NOMO-1 (cell line): ENCODE data around the gene EPHA2.
"Not testable (repeated sequence)": the region's sequence is repeated elsewhere in the genome, so short reads cannot be mapped to it uniquely, and the experiment has no call there.

Experiments used
- DNase-seq, 2 experiments: peaks; one replicate each; lab custom pipeline; 2025; ENCODE audit not compliant: unreplicated experiment in 2 of 2; lab: John Stamatoyannopoulos, UW

EPHA2 gene

DNA sequence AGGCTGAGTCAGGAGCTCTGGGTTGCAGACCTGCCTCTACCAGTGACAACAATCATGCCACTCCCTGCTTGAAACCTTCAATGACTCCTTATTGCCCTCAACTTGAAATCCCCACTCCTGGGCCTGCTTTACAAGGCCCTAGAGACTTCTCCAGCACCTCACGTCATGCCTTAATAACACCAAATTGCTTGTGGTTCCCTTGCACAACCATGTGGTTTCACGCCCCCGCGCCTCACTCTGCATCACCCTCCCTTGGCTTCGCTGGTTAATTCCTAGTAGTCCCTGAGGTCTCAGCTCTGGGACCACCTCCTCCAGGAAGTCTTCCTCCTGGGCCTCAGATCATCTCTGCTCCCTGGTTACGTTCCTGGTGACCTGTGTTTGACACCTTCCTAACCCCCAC lies 33.0 kb downstream of the EPHA2 start:
- DNase-seq = peak; percentile 70 to 71

DNA sequence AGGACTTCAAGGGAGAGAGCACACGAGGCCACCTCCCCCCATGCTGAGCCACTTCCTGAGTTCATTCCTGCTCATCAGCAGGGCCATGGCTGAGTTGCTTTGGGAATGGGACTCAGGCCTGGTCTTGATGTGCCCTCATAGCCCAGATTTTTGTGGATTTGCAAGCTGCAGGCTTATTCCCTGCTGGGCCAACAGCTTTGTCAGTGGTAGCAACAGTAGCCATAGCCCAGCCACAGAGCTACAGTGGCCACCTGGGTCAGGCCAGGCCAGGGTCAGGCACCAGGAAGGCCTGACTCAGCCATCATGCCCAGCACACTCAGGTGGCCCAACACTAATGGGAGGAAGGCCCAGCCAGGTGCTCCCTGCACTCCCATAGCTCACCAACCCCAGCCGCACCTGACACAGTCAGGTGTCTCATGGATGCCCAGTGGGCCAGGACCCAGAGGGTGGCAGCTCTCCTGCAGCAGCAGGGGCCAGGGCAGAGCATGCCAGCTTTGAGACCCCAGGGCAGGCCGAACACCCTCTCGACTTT lies 33.5 kb downstream of the EPHA2 start:
- DNase-seq = no peak

DNA sequence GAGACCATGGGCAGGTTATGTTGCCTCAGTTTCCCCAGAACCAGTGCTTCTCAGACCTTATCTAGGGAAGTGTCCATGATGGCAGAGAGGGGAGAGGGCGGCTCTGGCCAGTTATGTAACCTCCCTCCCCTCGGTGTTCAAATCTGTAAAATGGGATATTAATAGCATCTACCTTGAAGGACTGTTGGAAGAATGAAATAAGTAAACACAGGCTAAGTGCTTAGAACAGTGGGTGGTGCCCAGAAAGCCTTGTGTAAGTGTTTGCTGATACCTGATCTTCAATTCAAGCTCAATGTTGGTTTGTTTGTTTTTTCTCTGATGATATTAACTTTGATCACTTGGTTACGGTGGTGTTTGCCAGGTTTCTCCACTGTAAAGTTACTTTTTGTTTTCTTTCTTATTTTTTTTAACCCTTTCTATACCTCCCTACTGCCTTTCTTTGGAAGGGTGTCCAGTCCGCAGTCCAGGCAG lies 34.9 kb downstream of the EPHA2 start:
- no peak for DNase-seq

DNA sequence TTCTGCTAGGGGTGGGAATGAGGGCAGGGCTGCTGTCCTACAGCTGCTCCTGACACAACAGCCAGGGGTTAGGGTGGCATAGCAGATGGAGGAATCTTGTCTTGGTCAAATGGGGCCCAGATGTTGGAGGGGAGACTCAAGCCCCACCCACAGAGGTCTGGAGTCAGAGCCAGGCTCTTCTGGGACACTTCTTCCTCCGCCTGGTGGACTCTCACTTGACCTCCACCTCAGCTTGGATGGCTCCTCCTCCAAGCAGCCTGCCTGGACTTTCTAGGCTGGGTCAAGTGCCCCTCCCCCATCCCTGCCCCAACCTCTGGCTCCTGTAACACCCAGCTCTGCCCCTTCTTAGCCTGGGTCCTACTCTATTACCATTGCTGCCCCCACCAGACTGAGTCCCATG lies 35.5 kb downstream of the EPHA2 start:
- no peak for DNase-seq

DNA sequence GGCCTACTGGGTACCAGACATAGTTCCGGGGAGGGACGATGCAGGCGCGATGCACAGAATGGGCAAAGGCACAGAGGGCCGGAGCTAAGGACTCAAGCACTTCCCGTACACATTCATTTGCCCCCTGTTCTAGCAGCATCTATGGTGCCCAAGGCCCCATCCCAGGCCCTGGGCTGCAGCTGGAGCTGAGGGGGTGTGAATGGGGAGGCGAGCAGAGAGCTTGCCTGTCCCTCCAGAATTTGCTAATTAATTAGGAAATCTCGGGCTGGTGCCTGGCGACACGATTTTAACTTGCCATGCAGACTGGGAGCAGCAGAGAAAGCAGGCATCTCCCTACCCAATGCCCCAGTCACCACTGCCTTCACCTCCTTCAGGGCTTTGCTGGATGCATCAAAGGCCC lies 35.9 kb downstream of the EPHA2 start:
- no peak for DNase-seq

DNA sequence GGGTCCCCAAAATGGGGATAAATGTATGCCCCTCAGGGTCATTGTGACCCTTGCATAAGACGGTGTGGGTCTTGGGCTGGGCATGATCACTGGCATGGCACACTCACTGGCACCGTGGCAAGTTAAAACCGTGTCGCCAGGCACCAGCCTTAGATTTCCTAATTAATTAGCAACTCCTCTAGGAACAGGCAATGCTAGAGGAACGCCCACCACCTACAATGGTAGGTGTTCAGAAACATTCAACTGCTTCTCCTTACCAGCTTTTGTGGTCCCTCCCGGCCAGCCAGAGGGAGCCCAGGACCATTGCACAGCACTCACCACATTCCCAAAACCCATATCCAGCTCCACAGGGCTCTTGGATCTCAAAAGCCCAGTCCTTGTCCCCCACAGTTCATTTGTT lies 36.4 kb downstream of the EPHA2 start:
- no peak for DNase-seq

DNA sequence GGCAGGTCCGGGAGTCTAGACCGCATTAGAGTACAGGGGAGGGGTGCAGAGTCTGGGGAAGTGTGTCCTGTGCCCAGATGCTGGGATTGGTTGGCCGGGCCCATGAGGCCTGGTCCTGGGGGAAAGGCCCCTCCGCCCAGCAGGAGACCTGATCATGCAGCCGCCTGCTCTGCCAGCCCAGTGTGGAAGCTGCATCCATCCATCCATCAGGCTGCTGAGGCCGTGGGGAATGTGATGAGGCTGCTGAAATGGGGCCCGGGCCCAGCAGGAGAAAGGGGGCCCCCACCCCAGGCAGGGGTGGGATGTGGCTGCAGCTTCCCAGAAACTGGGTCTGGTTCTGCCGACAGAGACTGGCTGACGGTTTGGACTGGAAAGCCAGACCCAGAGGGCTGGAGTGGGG lies 37.2 kb downstream of the EPHA2 start:
- no peak for DNase-seq

DNA sequence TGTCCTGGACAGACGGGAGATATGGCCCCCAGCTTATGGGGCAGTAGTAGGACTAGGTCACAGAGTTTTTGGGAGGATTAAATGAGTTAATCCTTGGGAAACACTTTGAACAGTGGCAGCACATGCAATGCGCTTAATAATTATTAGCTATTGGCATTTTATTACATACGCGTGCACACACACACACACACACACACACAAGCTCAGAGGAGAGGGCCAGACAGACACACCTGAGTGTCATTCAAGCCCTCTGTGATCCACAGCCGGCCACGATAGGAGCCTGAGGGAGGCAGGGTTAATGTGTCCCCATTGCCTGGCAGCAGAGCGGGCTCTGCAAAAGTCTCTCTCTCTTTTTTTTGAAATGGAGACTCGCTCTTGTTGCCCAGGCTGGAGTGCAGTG lies 37.9 kb downstream of the EPHA2 start:
- DNase-seq = no peak

DNA sequence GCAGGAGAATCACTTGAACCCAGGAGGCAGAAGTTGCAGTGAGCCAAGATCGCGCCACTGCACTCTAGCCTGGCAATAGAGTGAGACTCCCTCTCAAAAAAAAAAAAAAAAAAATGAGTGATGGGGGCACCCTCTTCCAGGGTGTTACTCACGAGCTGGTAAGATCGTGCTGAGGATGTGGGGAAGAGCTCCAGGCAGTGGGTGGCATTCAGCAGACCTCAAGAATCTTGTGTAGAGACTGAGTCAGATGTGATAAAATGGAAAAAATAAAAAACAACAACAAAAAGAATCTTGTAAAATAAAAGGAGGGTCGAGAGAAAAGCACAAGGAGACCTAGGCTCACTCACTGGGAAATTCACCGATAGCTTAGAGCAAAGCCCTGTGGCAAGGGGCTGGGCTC lies 38.5 kb downstream of the EPHA2 start:
- DNase-seq = no peak

DNA sequence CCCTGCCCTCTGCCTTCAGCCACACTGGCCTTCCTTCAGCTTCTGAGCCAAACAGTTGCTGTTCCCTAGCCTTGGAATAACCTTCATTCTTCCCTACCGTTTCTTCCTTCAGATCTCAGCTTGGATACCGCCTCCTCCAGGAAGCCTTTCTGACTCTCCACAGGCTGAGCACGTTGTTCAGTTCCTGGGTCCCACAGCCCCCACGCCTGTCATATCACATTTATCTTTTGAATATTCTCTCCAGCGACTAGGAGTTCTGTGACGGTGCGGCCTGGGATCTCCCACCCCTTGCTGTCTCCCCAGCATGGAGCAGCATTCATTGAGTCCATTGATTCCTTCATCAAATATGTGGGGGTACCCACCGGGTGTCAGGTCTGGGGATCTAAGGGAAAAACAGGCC lies 39.2 kb downstream of the EPHA2 start:
- no peak for DNase-seq

DNA sequence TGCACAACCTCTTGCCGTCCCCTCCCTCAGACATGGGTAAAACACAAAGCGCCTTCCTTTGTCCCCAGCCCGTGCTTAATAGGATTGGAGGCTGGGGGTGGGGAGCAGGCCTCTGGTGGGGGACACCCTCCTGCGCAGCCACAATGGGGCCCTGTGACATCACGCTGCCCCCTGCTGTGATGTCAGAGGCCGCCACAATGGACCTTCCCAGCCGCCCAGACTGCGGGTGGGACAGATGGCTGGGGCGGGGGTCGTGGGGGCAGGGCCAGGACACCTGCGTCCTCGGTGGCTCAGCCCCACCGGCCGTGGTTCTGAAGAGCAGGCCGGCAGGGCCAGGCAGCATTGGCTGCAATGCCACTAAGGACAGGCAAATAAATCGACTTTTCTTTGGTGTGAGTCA lies 39.9 kb downstream of the EPHA2 start:
- no peak for DNase-seq

DNA sequence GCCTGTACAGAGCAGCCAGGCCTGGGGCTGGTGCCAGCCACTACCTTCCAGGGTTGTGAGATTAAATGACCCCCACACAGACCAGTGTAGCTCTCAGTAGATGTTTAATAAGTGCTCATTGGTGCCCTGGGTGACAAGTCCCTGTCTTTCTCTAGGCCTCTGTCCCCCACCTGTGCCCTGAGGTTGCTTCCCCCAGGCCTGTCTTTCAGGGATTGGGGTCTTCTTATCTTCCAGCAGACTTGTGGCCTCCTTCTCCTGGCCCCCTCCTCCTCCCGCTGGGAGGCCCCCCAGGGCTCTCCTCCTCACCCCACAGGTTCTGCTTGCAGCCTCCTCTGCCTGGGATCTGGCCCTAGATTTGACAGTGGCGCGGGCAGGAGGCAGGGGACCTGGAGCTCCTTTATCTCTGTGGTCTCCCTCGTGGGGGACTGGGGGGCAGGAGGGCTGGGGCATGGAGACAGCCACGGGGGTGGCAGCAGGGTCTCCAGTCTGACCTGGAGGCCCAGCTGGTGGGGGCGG lies 40.3 kb downstream of the EPHA2 start:
- no peak for DNase-seq

DNA sequence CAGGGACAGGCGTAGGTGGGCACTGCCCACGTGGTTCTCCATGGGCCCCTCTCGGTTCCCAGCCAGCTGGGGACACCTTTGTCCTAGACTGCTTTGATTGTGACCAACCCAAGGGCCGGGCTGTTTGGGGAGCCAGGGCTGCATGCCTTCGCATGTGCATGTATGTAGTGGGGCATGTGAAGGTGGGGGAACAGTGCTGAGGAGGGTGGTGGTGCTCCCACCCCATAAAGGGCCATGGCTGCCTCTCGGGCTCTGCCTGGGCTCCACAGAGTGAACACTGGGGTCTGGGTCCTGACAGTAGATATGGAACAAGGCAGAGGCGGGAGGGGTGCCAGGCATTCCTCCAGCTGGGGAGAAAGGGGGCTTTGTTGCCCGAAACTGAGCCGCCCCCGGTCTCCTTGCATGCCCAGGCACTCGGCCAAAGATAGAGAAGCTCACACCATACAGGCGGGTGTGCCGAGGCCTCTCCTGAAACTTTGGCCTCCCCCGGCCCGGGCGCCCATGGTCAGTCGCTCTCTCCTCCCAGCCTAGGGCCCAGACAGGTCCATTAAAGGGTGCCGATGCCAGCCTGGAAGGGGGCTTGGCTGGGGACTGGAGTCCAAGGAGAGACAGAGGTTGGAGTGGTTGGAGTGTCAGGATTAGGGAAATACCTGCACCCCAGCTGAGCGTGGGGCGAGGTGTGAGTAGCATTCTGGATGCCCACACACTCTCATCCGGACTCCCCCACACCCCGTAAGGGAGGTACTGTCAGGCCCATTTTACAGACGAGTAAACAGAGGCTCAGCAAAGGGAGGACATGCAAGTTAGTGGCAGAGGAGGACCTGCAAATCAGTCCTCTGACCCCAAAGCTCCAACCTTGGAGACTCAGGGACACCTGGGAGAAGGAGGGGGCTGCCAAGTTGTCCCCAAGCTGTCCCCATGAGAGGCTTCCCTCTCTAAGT lies 41.1 kb downstream of the EPHA2 start:
- DNase-seq = no peak

DNA sequence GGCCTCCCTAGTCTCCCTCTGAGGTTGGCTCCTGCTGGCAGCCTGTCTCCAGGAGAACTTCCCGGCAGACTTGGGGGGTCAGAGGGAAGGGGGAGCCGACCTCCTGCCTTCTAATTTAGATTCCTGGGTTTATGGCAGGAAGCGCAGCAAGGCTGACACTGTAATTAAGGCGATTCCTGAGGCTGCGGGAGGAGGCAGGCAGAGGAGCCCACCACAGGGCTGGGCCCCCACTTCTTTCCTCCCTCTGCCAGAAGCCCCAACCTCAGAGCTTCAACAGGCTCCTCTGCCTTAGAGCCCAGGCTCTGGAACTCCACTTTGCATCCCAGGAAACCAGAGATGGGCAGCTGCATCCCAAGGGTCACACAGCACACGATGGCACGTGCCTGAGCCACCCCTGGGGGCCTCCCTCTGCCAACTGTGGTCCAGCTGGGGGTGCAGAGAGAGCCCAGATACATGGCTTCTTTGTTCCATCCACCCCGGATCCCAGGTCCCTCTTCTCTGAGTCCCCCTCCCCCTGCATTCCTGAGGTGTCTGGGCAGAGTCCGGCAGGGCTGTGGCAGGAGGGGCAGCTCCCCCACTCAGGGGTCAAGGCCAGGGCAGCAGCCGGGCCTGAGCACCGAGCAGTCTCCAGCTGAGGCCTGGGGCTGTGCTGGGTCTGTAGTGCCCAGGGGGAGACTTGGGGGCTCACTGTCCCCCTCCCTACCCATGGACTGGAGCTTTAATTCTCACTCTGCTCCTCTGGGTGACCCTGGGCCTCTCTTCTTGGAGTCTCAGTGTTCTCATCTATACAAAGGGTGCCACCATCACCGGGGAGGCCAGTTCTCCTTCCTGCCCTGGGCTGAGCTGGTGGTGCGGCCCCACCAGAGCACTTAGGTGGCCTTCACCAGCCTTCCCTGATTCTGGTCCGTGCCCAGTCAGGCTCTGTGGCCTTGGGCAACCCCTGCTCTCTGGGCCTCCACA lies 43.0 kb downstream of the EPHA2 start:
- no peak for DNase-seq

DNA sequence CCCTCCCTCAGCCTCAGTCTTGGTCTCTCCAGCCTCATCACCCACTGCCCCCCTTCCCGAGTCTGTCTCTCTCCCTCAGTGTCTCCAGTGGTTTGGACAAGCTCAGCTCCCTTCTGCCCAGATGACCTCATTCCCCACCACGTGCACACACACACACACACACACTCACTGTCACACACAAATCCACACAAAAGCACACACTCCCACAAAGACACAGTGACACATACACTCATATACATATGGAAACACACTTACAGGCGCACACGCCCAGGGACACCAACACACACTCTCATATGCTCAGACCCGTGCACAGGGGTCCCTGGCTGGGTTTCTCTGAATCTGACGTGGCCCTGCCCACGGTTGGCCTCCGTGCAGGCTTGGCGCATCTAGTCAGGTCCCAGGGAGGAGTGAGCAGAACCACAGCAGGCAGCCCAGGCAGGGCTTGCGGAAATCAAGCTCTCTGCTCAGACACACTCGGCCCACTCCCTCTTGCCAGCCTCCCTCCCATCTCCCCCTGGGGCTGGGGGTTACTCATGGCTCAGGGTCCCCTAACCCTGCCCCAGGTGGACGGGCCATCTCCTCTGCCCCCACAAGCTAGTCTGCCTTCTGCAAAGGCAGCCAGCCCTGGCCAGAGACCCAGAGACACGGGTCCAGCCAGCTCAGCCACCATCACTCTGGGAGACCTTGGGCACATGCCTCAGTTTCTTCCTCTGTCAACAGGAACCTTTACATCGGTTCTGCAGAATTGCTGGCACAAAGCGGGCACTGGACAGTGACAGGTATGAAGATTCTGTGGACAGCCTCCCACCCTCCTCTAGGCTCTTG lies 43.9 kb downstream of the EPHA2 start:
- DNase-seq = no peak

DNA sequence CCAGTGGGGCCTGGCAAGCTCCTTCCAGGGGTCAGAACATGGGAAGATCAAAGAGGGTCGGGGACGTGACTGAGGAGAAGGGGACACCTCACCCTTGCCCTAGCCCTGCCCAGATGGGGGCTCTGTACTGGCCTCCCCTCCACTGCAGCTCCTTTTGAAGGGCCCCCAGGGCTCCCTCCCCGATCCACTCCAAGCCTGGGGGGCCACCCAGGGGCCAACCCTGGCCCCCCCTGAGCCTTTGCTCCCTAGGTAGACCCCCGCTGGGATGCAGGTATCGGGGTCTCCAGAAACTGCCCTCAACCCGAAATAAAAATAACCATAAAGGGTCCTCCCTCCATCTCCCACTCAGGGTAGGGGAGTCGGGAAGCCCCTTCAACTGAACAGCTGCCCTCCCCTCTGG lies 45.0 kb downstream of the EPHA2 start:
- DNase-seq = no peak

DNA sequence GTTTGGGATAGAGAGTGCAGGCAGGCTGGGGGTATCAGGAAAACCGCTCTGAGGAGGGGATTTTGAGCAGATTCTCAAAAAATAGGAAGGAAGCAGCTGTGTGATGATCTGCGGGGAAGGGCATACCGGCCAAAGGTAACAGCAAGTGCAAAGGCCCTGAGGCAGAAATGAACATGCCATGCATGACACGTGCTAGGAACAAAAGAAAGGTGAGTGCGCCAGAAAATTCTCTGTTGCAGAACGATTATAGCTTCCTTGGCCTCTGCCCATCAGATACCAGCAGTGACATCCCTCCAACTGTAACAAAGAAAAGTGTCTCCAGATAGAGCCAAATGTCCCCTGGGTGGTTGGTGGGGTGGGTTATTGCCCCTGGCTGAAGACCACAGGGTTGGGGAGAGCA lies 45.4 kb downstream of the EPHA2 start:
- no peak for DNase-seq

DNA sequence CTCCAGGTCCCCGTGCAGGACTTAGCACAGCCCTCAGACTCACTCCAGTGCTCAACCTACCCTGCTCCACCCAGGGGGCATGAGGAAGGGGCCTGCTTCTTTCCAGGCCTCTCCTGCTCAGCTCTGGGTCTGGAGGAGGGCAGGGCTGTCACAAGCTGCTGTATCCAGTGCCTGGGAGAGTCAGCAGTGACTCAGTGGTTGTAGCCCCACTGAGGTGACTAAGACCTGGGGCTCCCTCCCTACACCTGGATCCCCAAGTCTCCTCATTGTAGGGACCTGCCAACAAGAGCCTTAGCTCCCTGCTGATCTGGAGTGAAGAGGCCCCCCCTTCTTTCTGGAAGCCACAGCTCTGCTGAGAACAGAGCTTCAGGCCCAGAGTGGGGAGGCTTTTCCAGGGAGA lies 46.3 kb downstream of the EPHA2 start:
- DNase-seq = no peak

DNA sequence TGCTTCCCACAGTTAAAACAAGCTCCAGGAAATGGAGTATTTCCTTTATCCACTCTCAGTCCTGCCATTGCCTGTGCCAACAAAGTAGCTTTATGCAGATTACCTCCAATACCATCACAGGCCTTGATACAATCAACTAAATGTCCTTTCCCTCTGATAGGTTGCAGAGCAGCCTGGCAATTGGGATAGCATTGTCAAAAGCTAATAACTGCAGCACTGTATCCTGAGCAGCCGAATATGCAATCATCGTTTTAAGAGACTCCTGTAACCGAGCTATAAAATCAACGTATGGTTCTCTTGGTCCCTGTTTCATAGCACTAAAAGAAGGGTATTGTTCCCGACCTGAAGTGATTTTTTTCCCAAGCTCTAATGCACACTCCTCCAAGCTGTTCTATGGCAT lies 48.8 kb downstream of the EPHA2 start:
- DNase-seq = not testable (repeated sequence)

DNA sequence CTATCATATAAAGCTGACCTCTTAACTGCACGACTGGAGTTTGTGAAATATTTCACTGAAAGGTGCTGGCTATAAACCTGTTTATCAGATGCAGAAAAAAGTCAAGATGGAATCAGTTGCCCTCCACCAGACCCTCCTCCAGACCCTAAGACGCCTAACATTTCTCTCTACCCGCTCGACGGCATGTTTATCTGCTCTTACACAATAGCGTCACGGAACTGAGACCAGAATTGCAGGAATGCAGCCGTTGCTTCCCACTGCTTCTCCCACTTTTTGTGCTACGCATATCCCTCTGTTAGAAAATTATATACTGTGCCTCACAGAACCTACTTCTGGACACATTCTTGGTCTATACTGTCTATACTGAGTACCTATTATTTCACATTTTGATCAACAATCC lies 54.2 kb downstream of the EPHA2 start:
- no peak for DNase-seq
